ENCODE results near the gene SMARCAL1. TPM values are rescaled to one million over a fixed set of nuclear protein-coding genes. Genes with fewer than 3 reads are reported as not detected.

SMARCAL1 gene
- total and polyA plus RNA-seq, 9 of the 15 experiments (the other 6 are each of a cell fraction or from before 2014, with no cell fraction given), result 8.2 to 27.9 (median 12.4) TPM

DNA sequence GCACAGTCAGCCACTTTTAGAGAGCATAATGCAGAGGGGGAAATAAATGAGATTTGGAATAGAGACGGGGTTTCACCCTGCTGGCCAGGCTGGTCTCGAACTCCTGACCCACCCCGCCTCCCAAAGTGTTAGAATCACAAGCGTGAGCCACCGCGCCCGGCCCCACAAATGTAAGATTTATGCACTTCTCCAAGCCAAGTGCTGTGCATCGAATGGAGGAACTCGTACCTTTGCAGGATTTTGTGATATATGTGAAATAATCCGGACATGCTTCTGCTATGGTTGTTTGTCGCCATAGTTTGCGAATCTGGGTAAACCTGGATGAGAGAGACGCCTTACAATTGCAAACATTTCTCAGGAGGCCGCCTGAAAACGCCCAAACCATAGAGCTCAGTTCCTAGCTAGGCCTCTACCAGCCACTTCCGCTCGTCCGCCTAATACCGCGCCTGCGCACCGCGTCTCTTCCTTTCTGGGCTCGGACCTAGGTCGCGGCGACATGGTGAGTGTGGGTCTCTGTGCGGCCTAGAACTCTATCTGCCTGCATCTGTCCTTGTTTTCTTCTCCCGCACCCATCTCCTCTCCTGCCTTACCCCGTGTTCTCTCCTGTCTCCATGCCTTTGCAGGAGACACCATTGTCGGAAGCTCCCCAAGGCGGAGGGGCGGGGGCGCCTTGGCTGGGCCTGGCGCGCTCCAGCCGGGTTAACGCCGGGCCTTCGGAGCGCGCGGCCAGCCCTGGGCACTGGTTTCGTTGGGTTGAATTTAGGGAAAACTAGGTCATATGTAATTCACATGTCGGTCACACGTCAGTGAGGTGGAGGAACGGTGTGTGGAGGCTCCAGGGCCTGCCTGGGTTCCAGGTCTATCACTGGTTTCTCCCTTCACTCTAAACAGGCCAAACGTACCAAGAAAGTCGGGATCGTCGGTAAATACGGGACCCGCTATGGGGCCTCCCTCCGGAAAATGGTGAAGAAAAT lies 86.4 kb downstream of the SMARCAL1 start, which contains the start of gene RPL37A (continued):
- TF ChIP-seq ZNF830 (CRISPR knock-in tag; IDR thresholded peaks at IDR 0.05), result no peak
- TF ChIP-seq ZNF584 (CRISPR knock-in tag; IDR thresholded peaks at IDR 0.05; ENCODE audit: low read depth), result no peak
- no peak for TF ChIP-seq ARNT (IDR thresholded peaks at IDR 0.05)
- no peak for TF ChIP-seq RBM14 (IDR thresholded peaks at IDR 0.05; ENCODE audit: borderline replicate concordance, insufficient read depth, low read depth, low read length)
- 0 out of 2 replicates have a peak, but pooled peaks have one; percentile 26 for TF ChIP-seq SIN3B (IDR thresholded peaks at IDR 0.05; ENCODE audit: low read depth)
- TF ChIP-seq, protein P1, sequence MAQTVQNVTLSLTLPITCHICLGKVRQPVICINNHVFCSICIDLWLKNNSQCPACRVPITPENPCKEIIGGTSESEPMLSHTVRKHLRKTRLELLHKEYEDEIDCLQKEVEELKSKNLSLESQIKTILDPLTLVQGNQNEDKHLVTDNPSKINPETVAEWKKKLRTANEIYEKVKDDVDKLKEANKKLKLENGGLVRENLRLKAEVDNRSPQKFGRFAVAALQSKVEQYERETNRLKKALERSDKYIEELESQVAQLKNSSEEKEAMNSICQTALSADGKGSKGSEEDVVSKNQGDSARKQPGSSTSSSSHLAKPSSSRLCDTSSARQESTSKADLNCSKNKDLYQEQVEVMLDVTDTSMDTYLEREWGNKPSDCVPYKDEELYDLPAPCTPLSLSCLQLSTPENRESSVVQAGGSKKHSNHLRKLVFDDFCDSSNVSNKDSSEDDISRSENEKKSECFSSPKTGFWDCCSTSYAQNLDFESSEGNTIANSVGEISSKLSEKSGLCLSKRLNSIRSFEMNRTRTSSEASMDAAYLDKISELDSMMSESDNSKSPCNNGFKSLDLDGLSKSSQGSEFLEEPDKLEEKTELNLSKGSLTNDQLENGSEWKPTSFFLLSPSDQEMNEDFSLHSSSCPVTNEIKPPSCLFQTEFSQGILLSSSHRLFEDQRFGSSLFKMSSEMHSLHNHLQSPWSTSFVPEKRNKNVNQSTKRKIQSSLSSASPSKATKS (CRISPR knock-in tag; IDR thresholded peaks at IDR 0.05), result no peak
- no peak for TF ChIP-seq ZNF668 (CRISPR knock-in tag; IDR thresholded peaks at IDR 0.05)
- TF ChIP-seq, protein P2, sequence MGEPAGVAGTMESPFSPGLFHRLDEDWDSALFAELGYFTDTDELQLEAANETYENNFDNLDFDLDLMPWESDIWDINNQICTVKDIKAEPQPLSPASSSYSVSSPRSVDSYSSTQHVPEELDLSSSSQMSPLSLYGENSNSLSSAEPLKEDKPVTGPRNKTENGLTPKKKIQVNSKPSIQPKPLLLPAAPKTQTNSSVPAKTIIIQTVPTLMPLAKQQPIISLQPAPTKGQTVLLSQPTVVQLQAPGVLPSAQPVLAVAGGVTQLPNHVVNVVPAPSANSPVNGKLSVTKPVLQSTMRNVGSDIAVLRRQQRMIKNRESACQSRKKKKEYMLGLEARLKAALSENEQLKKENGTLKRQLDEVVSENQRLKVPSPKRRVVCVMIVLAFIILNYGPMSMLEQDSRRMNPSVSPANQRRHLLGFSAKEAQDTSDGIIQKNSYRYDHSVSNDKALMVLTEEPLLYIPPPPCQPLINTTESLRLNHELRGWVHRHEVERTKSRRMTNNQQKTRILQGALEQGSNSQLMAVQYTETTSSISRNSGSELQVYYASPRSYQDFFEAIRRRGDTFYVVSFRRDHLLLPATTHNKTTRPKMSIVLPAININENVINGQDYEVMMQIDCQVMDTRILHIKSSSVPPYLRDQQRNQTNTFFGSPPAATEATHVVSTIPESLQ (CRISPR knock-in tag; IDR thresholded peaks at IDR 0.05), result no peak; the same call in 1 of the 2 replicates
- no peak for TF ChIP-seq ZFPM2 (CRISPR knock-in tag; IDR thresholded peaks at IDR 0.05)
- TF ChIP-seq, protein P3, sequence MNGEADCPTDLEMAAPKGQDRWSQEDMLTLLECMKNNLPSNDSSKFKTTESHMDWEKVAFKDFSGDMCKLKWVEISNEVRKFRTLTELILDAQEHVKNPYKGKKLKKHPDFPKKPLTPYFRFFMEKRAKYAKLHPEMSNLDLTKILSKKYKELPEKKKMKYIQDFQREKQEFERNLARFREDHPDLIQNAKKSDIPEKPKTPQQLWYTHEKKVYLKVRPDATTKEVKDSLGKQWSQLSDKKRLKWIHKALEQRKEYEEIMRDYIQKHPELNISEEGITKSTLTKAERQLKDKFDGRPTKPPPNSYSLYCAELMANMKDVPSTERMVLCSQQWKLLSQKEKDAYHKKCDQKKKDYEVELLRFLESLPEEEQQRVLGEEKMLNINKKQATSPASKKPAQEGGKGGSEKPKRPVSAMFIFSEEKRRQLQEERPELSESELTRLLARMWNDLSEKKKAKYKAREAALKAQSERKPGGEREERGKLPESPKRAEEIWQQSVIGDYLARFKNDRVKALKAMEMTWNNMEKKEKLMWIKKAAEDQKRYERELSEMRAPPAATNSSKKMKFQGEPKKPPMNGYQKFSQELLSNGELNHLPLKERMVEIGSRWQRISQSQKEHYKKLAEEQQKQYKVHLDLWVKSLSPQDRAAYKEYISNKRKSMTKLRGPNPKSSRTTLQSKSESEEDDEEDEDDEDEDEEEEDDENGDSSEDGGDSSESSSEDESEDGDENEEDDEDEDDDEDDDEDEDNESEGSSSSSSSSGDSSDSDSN (IDR thresholded peaks at IDR 0.05; ENCODE audit: borderline replicate concordance in 1 of 2, low read depth in 2 of 2, low read length in 2 of 2), result no peak
- TF ChIP-seq ZNF143 (CRISPR knock-in tag; IDR thresholded peaks at IDR 0.05), result no peak
- TF ChIP-seq PRMT5 (CRISPR knock-in tag; IDR thresholded peaks at IDR 0.05), result no peak
- TF ChIP-seq TEAD2 (tag; IDR thresholded peaks at IDR 0.05), result no peak
- TF ChIP-seq, protein P4, sequence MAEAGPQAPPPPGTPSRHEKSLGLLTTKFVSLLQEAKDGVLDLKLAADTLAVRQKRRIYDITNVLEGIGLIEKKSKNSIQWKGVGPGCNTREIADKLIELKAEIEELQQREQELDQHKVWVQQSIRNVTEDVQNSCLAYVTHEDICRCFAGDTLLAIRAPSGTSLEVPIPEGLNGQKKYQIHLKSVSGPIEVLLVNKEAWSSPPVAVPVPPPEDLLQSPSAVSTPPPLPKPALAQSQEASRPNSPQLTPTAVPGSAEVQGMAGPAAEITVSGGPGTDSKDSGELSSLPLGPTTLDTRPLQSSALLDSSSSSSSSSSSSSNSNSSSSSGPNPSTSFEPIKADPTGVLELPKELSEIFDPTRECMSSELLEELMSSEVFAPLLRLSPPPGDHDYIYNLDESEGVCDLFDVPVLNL (CRISPR knock-in tag; IDR thresholded peaks at IDR 0.05; ENCODE audit: low read depth), result no peak
- TF ChIP-seq SREBF2 (CRISPR knock-in tag; IDR thresholded peaks at IDR 0.05), result no peak
- no peak for TF ChIP-seq TCF7L2 (IDR thresholded peaks at IDR 0.05; ENCODE audit: low read depth, low read length)
- TF ChIP-seq SMARCA4 (IDR thresholded peaks at IDR 0.05), result no peak
- no peak for TF ChIP-seq ZNF778 (CRISPR knock-in tag; IDR thresholded peaks at IDR 0.05)
- no peak for TF ChIP-seq ILK (tag; IDR thresholded peaks at IDR 0.05; ENCODE audit: borderline replicate concordance, low read depth)
- peak; percentile 100 for TF ChIP-seq TAF7 (tag; IDR thresholded peaks at IDR 0.05)

Data from K562 (cell line).